ENCODE measurements around the gene CCDC157.
A peak's percentile ranks its signal among the peaks of the same experiment; 100 is the strongest.

CCDC157 gene

GRCh38 chr22:30423959-30424533 lies 67.2 kb downstream of the CCDC157 start (continued):
- TF ChIP-seq KLF17 (tag by site-specific recombination; IDR thresholded peaks at IDR 0.05) (peak; percentile 86), ZNF792 (tag by site-specific recombination; IDR thresholded peaks at IDR 0.05) (no peak), ZNF223 (tag by site-specific recombination; IDR thresholded peaks at IDR 0.05) (no peak), KLF1 (tag by site-specific recombination; IDR thresholded peaks at IDR 0.05) (peak; percentile 53; the same call in 1 of the 2 replicates), ZSCAN16 (tag by site-specific recombination; IDR thresholded peaks at IDR 0.05) (no peak), ZNF121 (tag by site-specific recombination; IDR thresholded peaks at IDR 0.05) (no peak), ZNF18 (tag by site-specific recombination; IDR thresholded peaks at IDR 0.05) (peak; percentile 96), ZBTB20 (tag by site-specific recombination; IDR thresholded peaks at IDR 0.05) (peak; percentile 99), ZFHX2 (tag by site-specific recombination; conservative IDR thresholded peaks at IDR 0.05) (peak; percentile 82), KLF9 (tag by site-specific recombination; IDR thresholded peaks at IDR 0.05; ENCODE audit: low read depth) (peak; percentile 50; the same call in 1 of the 2 replicates), ZNF837 (tag by site-specific recombination; IDR thresholded peaks at IDR 0.05) (no peak), ZNF600 (tag by site-specific recombination; IDR thresholded peaks at IDR 0.05) (peak; percentile 41; the same call in 1 of the 2 replicates), ZNF2 (tag by site-specific recombination; IDR thresholded peaks at IDR 0.05) (no peak; the same call in 1 of the 2 replicates), ZIC2 (tag by site-specific recombination; IDR thresholded peaks at IDR 0.05) (peak; percentile 90), ZBTB10 (tag by site-specific recombination; IDR thresholded peaks at IDR 0.05) (peak; percentile 50; the same call in 1 of the 2 replicates), ZSCAN30 (tag by site-specific recombination; IDR thresholded peaks at IDR 0.05) (peak; percentile 36), ZXDB (tag by site-specific recombination; IDR thresholded peaks at IDR 0.05) (peak; percentile 99), ZNF704 (tag by site-specific recombination; IDR thresholded peaks at IDR 0.05) (no peak), ZNF580 (tag by site-specific recombination; IDR thresholded peaks at IDR 0.05) (peak; percentile 96), TRIM28 (IDR thresholded peaks at IDR 0.05; ENCODE audit: borderline replicate concordance, low read length) (peak; percentile 83), ZFP69B (tag by site-specific recombination; IDR thresholded peaks at IDR 0.05) (peak; percentile 95), ZNF629 (tag by site-specific recombination; IDR thresholded peaks at IDR 0.05) (peak; percentile 87), GLI2 (tag by site-specific recombination; IDR thresholded peaks at IDR 0.05; ENCODE audit: borderline replicate concordance, low read depth) (no peak), ZNF324 (tag by site-specific recombination; IDR thresholded peaks at IDR 0.05) (peak; percentile 66; the same call in 1 of the 2 replicates), YY1 (tag by site-specific recombination; IDR thresholded peaks at IDR 0.05) (peak; percentile 99), GLIS1 (tag by site-specific recombination; IDR thresholded peaks at IDR 0.05) (peak; percentile 53), ZSCAN5A (tag by site-specific recombination; IDR thresholded peaks at IDR 0.05) (no peak), ZBTB8A (tag by site-specific recombination; IDR thresholded peaks at IDR 0.05) (peak; percentile 91), ZNF394 (tag by site-specific recombination; IDR thresholded peaks at IDR 0.05; ENCODE audit: borderline replicate concordance) (peak; percentile 100), OVOL3 (tag by site-specific recombination; IDR thresholded peaks at IDR 0.05) (peak; percentile 86; the same call in 1 of the 2 replicates), SP7 (tag by site-specific recombination; IDR thresholded peaks at IDR 0.05) (peak; percentile 76; the same call in 1 of the 2 replicates), ZNF639 (tag by site-specific recombination; IDR thresholded peaks at IDR 0.05) (peak; percentile 61)
